ENCODE results near the gene SPACA4. TPM values are rescaled to one million over a fixed set of nuclear protein-coding genes. Genes with fewer than 3 reads are reported as not detected.

Gene SPACA4
- total and polyA plus RNA-seq, 2 experiments from 2014 or later = not detected

- Histone ChIP-seq H3K9me3 (ENCODE audit: low read depth) (no peaks in the 10 kb centered on the region), H3K4me1 (ENCODE audit: low read depth) (peaks cover 16% of the 10 kb centered on the region), H3K27me3 (no peaks in the 10 kb centered on the region), H3K36me3 (no peaks in the 10 kb centered on the region), H3K4me3 (peak overlapping the region; percentile 30), H3K27ac (peak overlapping the region; percentile 88)
- TF ChIP-seq CTCF (IDR thresholded peaks at IDR 0.05; ENCODE audit: low read depth, low read length) = peak; percentile 17
- DNase-seq (ENCODE audit: low read depth in 1 of 2, low spot score in 1 of 2) = peak; percentile 95 to 99
Measured at GRCh38 chr19:48637948-48638830, 31.6 kb downstream of the SPACA4 start.

GRCh38 chr19:48638831-48639381, 32.4 kb downstream of the SPACA4 start:
- peak overlapping the region; percentile 19 for H3K27ac ChIP-seq
- no peak for DNase-seq (ENCODE audit: low read depth in 1 of 2, low spot score in 1 of 2)
- H3K27me3 ChIP-seq = no peaks in the 10 kb centered on the region
- H3K4me1 ChIP-seq (ENCODE audit: low read depth) = peaks cover 13% of the 10 kb centered on the region
- no peaks in the 10 kb centered on the region for H3K9me3 ChIP-seq (ENCODE audit: low read depth)
- H3K4me3 ChIP-seq = no peak overlapping the region
- no peaks in the 10 kb centered on the region for H3K36me3 ChIP-seq
- no peak for TF ChIP-seq CTCF (IDR thresholded peaks at IDR 0.05; ENCODE audit: low read depth, low read length)

GRCh38 chr19:48639483-48640375, 33.2 kb downstream of the SPACA4 start:
- no peaks in the 10 kb centered on the region for H3K9me3 ChIP-seq (ENCODE audit: low read depth)
- H3K36me3 ChIP-seq = no peaks in the 10 kb centered on the region
- no peak overlapping the region for H3K27ac ChIP-seq
- TF ChIP-seq CTCF (IDR thresholded peaks at IDR 0.05; ENCODE audit: low read depth, low read length) = no peak
- H3K4me1 ChIP-seq (ENCODE audit: low read depth) = peaks cover 7% of the 10 kb centered on the region
- H3K27me3 ChIP-seq = no peaks in the 10 kb centered on the region
- DNase-seq (ENCODE audit: low read depth in 1 of 2, low spot score in 1 of 2) = no peak
- H3K4me3 ChIP-seq = no peak overlapping the region

GRCh38 chr19:48641850-48642249, 35.3 kb downstream of the SPACA4 start:
- DNase-seq (ENCODE audit: low read depth in 1 of 2, low spot score in 1 of 2) = no peak
- no peak for TF ChIP-seq CTCF (IDR thresholded peaks at IDR 0.05; ENCODE audit: low read depth, low read length)
- Histone ChIP-seq H3K27ac (no peak overlapping the region), H3K4me3 (no peak overlapping the region), H3K4me1 (ENCODE audit: low read depth) (peaks cover 4% of the 10 kb centered on the region), H3K9me3 (ENCODE audit: low read depth) (no peaks in the 10 kb centered on the region), H3K36me3 (no peaks in the 10 kb centered on the region), H3K27me3 (no peaks in the 10 kb centered on the region)

- Histone ChIP-seq H3K27me3 (no peaks in the 10 kb centered on the region), H3K27ac (no peak overlapping the region), H3K9me3 (ENCODE audit: low read depth) (no peaks in the 10 kb centered on the region), H3K4me1 (ENCODE audit: low read depth) (peaks cover 4% of the 10 kb centered on the region), H3K4me3 (no peak overlapping the region), H3K36me3 (no peaks in the 10 kb centered on the region)
- no peak for DNase-seq (ENCODE audit: low read depth in 1 of 2, low spot score in 1 of 2)
- no peak for TF ChIP-seq CTCF (IDR thresholded peaks at IDR 0.05; ENCODE audit: low read depth, low read length)
Measured at GRCh38 chr19:48642862-48643261, 36.3 kb downstream of the SPACA4 start.
